T-cell (primary cell): Measurements from ENCODE around the gene TSC1. TPM values are rescaled to one million over a fixed set of nuclear protein-coding genes. Genes with fewer than 3 reads are reported as not detected.
"Not testable (repeated sequence)": the region's sequence is repeated elsewhere in the genome, so short reads cannot be mapped to it uniquely, and the experiment has no call there.

Experiments used
- ATAC-seq, 4 experiments: fragments of 200-7000 bp in 3 of 4; fragments of 150-1000 bp in 1 of 4; cut with Tn5 transposase; replicated peaks in 1 of 4; 1 replicate in 3 of 4; 2 replicates in 1 of 4; pipeline ENCODE4 v1.10.0; 2021; ENCODE audit warnings: moderate library complexity in 3 of 4, mild to moderate bottlenecking in 2 of 4, moderate number of reproducible peaks in 1 of 4
- CTCF ChIA-PET, 2 donors: fragments of 300-600 bp; sonication (Branson Sonifier 250); formaldehyde crosslinking; loops; one replicate each; lab custom pipeline; 2022; ENCODE audit warnings: antibody characterized with exemption in 2 of 2; lab: Charles Lee
- POLR2A ChIA-PET, 2 donors: fragments of 300-600 bp; sonication (Branson Sonifier 250); formaldehyde crosslinking; loops; one replicate each; lab custom pipeline; 2022; ENCODE audit warnings: antibody characterized with exemption in 2 of 2; lab: Charles Lee
- DNase-seq, 35 experiments: peaks; one replicate each; pipeline versions ENCODE4 v3.0.0 to v3.0.0-alpha.2; 2013 to 2023
- H3K27ac ChIP-seq: one replicate; pipeline ENCODE4 v1.5.1; 2013; ENCODE audit warnings: low read length
- H3K27me3 ChIP-seq, 2 experiments: replicated peaks in 1 of 2; 1 replicate in 1 of 2; 2 replicates in 1 of 2; pipeline versions ENCODE4 v1.6.1 to v1.7.0; 2013; ENCODE audit warnings: low read length in 1 of 2, mixed read lengths in 1 of 2; ENCODE audit not compliant: control insufficient read depth in 2 of 2, insufficient read depth in 2 of 2; ENCODE audit errors: extremely low read depth in 1 of 2
- H3K36me3 ChIP-seq, 2 donors: 1 replicate in 1 of 2; 2 replicates in 1 of 2; pipeline versions ENCODE4 v1.6.1 to v1.7.0; 2013; ENCODE audit warnings: low read length in 1 of 2; ENCODE audit not compliant: control insufficient read depth in 2 of 2, insufficient read depth in 1 of 2; ENCODE audit errors: extremely low read depth in 1 of 2
- H3K4me1 ChIP-seq, 2 experiments: 1 replicate in 1 of 2; 2 replicates in 1 of 2; pipeline versions ENCODE4 v1.6.1 to v1.7.0; 2013; ENCODE audit warnings: low read length in 2 of 2, mixed read lengths in 1 of 2; ENCODE audit not compliant: insufficient read depth in 2 of 2, control insufficient read depth in 1 of 2; ENCODE audit errors: extremely low read depth in 1 of 2
- H3K4me3 ChIP-seq, 2 donors: 1 replicate in 1 of 2; 2 replicates in 1 of 2; pipeline versions ENCODE4 v1.5.1 to v1.7.0; 2013; ENCODE audit warnings: mild to moderate bottlenecking in 2 of 2, low read length in 1 of 2, moderate library complexity in 1 of 2; ENCODE audit not compliant: control insufficient read depth in 1 of 2; ENCODE audit errors: extremely low read depth in 1 of 2
- H3K9me3 ChIP-seq: 2 replicates; pipeline ENCODE4 v1.7.0; 2013
- H3K27ac Mint-ChIP-seq, 2 donors: one replicate each; pipeline ENCODE4 v1.8.0; 2020 to 2021; ENCODE audit warnings: mild to moderate bottlenecking in 2 of 2, mixed read lengths in 2 of 2
- H3K27me3 Mint-ChIP-seq, 2 donors: one replicate each; pipeline ENCODE4 v1.8.0; 2021 to 2022; ENCODE audit warnings: mixed read lengths in 2 of 2
- H3K36me3 Mint-ChIP-seq: one replicate; pipeline ENCODE4 v1.8.0; 2021; ENCODE audit warnings: mixed read lengths
- H3K4me1 Mint-ChIP-seq, 3 donors: one replicate each; pipeline ENCODE4 v1.8.0; 2020 to 2022; ENCODE audit warnings: mixed read lengths in 3 of 3, mild to moderate bottlenecking in 1 of 3
- H3K4me3 Mint-ChIP-seq, 3 donors: one replicate each; pipeline ENCODE4 v1.8.0; 2020 to 2022; ENCODE audit warnings: mild to moderate bottlenecking in 3 of 3, mixed read lengths in 3 of 3, moderate library complexity in 3 of 3
- H3K9me3 Mint-ChIP-seq, 3 donors: one replicate each; pipeline ENCODE4 v1.8.0; 2020 to 2022; ENCODE audit warnings: mixed read lengths in 3 of 3
- WGBS: methylation state at CpG from one replicate; pipeline ENCODE4 v1.1.5; 2013; ENCODE audit warnings: missing lambda C conversion rate; ENCODE audit not compliant: insufficient coverage; 5-methylcytosine and 5-hydroxymethylcytosine counted together
- total RNA-seq, 35 experiments: library from RNA in 6 of 35; stranded (reverse) in 6 of 35; fragments of 120-200 nt in 1 of 35; gene quantifications; one replicate each; pipeline versions ENCODE4 v1.2.1 to v1.2.4 and lab custom pipeline; 2013 to 2026

The TSC1 gene
- total RNA-seq, 5 donors from 2014 or later (not counting 1 experiment from before 2014, with no cell fraction given), result 56.4 to 70.4 (median 59.8) TPM

GRCh38 chr9:132969783-132970182 lies 25.4 kb upstream of the TSC1 start:
- Mint-ChIP-seq H3K4me3 (no peak overlapping the region), H3K9me3 (no peaks in the 10 kb centered on the region), H3K27ac (no peak overlapping the region), H3K27me3 (peaks cover 3 to 16% of the 10 kb centered on the region in 2 donors), H3K4me1 (peaks cover 0 to 6% (median 5%) of the 10 kb centered on the region in 3 donors), H3K36me3 (no peaks in the 10 kb centered on the region)
- Histone ChIP-seq H3K9me3 (no peaks in the 10 kb centered on the region), H3K4me3 (no peak overlapping the region), H3K4me1 (peaks cover 0 to 4% of the 10 kb centered on the region in 2 experiments), H3K36me3 (no peaks in the 10 kb centered on the region), H3K27ac (no peak overlapping the region), H3K27me3 (peaks cover 0 to 36% of the 10 kb centered on the region in 2 experiments)
- WGBS, result no CpG with 5 or more reads among the region's 7 CpGs
- POLR2A ChIA-PET, result no interaction called here
- DNase-seq (no peak), ATAC-seq (no peak)
- CTCF ChIA-PET, result no interaction called here

- ATAC-seq, H3K4me1 ChIP-seq, H3K27ac Mint-ChIP-seq, H3K9me3 ChIP-seq, CTCF ChIA-PET, H3K4me1 Mint-ChIP-seq, POLR2A ChIA-PET, DNase-seq, H3K27ac ChIP-seq, H3K36me3 Mint-ChIP-seq, H3K4me3 Mint-ChIP-seq, H3K4me3 ChIP-seq, H3K9me3 Mint-ChIP-seq, H3K36me3 ChIP-seq: not testable (repeated sequence)
- WGBS, result no CpG with 5 or more reads among the region's 3 CpGs
- H3K27me3 ChIP-seq, result peaks cover 0 to 30% of the 10 kb centered on the region in 2 experiments
- H3K27me3 Mint-ChIP-seq, result peaks cover 0 to 11% of the 10 kb centered on the region in 2 donors
These were observed 23.5 kb upstream of the TSC1 start for GRCh38 chr9:132967908-132968307.

- no peaks in the 10 kb centered on the region for H3K4me1 Mint-ChIP-seq
- H3K4me3 Mint-ChIP-seq, result no peak overlapping the region
- H3K27ac Mint-ChIP-seq, result no peak overlapping the region
- no peak overlapping the region for H3K4me3 ChIP-seq
- 98% methylated on average over 5 of the region's 9 CpGs for WGBS
- CTCF ChIA-PET, result no interaction called here
- DNase-seq (no peak), ATAC-seq (no peak)
- H3K9me3 ChIP-seq, result no peaks in the 10 kb centered on the region
- H3K36me3 ChIP-seq, result no peaks in the 10 kb centered on the region
- no peaks in the 10 kb centered on the region for H3K36me3 Mint-ChIP-seq
- no peaks in the 10 kb centered on the region for H3K4me1 ChIP-seq
- peaks cover 0 to 20% of the 10 kb centered on the region in 2 experiments for H3K27me3 ChIP-seq
- peaks cover 0 to 3% of the 10 kb centered on the region in 2 donors for H3K27me3 Mint-ChIP-seq
- no peak overlapping the region for H3K27ac ChIP-seq
- POLR2A ChIA-PET, result no interaction called here
- H3K9me3 Mint-ChIP-seq, result no peaks in the 10 kb centered on the region
These were observed 21.1 kb upstream of the TSC1 start for GRCh38 chr9:132965478-132965877.

- DNase-seq, result no peak
These were observed 16.6 kb upstream of the TSC1 start for GRCh38 chr9:132961002-132961401.

GRCh38 chr9:132957805-132958204 lies 13.4 kb upstream of the TSC1 start:
- Mint-ChIP-seq H3K27me3 (peaks cover 6 to 13% of the 10 kb centered on the region in 2 donors), H3K27ac (no peak overlapping the region), H3K4me1 (no peaks in the 10 kb centered on the region), H3K36me3 (peaks cover 6% of the 10 kb centered on the region), H3K9me3 (peaks cover 5 to 13% (median 7%) of the 10 kb centered on the region in 3 donors), H3K4me3 (no peak overlapping the region)
- CTCF ChIA-PET, result no interaction called here
- Histone ChIP-seq H3K4me1 (no peaks in the 10 kb centered on the region), H3K27ac (no peak overlapping the region), H3K27me3 (peaks cover 0 to 12% of the 10 kb centered on the region in 2 experiments), H3K36me3 (no peaks in the 10 kb centered on the region), H3K4me3 (no peak overlapping the region), H3K9me3 (peaks cover 3% of the 10 kb centered on the region)
- ATAC-seq (no peak), DNase-seq (no peak)
- POLR2A ChIA-PET, result no interaction called here
- 84% methylated on average over 4 of the region's 6 CpGs for WGBS

More at GRCh38 chr9:132961002-132961401, 16.6 kb upstream of the TSC1 start:
- H3K27ac ChIP-seq, result no peak overlapping the region
- no peaks in the 10 kb centered on the region for H3K4me1 ChIP-seq
- H3K4me3 Mint-ChIP-seq, result no peak overlapping the region
- no peak for ATAC-seq
- CTCF ChIA-PET, result no interaction called here
- peaks cover 0 to 19% of the 10 kb centered on the region in 2 experiments for H3K27me3 ChIP-seq
- peaks cover 4 to 6% (median 5%) of the 10 kb centered on the region in 3 donors for H3K9me3 Mint-ChIP-seq
- H3K4me3 ChIP-seq, result no peak overlapping the region
- no CpG with 5 or more reads among the region's 6 CpGs for WGBS
- no peaks in the 10 kb centered on the region for H3K36me3 ChIP-seq
- H3K4me1 Mint-ChIP-seq, result no peaks in the 10 kb centered on the region
- H3K9me3 ChIP-seq, result no peaks in the 10 kb centered on the region
- peaks cover 6 to 13% of the 10 kb centered on the region in 2 donors for H3K27me3 Mint-ChIP-seq
- H3K27ac Mint-ChIP-seq, result no peak overlapping the region
- POLR2A ChIA-PET, result no interaction called here
- peaks cover 6% of the 10 kb centered on the region for H3K36me3 Mint-ChIP-seq

GRCh38 chr9:132955768-132956167 lies 11.4 kb upstream of the TSC1 start:
- Mint-ChIP-seq H3K27me3 (peaks cover 6 to 13% of the 10 kb centered on the region in 2 donors), H3K4me3 (no peak overlapping the region), H3K9me3 (peaks cover 5 to 13% (median 7%) of the 10 kb centered on the region in 3 donors), H3K4me1 (no peaks in the 10 kb centered on the region), H3K27ac (no peak overlapping the region), H3K36me3 (peaks cover 6% of the 10 kb centered on the region)
- WGBS, result 75% methylated on average over 1 of the region's 2 CpGs
- H3K27ac ChIP-seq, result no peak overlapping the region
- POLR2A ChIA-PET, result no interaction called here
- ATAC-seq (no peak), DNase-seq (no peak)
- CTCF ChIA-PET, result no interaction called here
- H3K36me3 ChIP-seq, result no peaks in the 10 kb centered on the region
- no peaks in the 10 kb centered on the region for H3K4me1 ChIP-seq
- H3K4me3 ChIP-seq, result no peak overlapping the region
- peaks cover 0 to 6% of the 10 kb centered on the region in 2 experiments for H3K27me3 ChIP-seq
- peaks cover 3% of the 10 kb centered on the region for H3K9me3 ChIP-seq
